Neural progenitor cell (in vitro differentiated cells): ENCODE results near the gene SLAMF9. TPM values are rescaled to one million over a fixed set of nuclear protein-coding genes. Genes with fewer than 3 reads are reported as not detected.
A peak's percentile ranks its signal among the peaks of the same experiment; 100 is the strongest.

Experiments used
- DNase-seq: peaks from one replicate; pipeline ENCODE4 v3.0.0-alpha.2; 2016; ENCODE audit warnings: low spot score
- H2AFZ ChIP-seq: fragments of 200-600 bp; sonication (generic); replicated peaks from 2 replicates; pipeline ENCODE4 v1.6.1; 2016; ENCODE audit warnings: antibody characterized with exemption
- H3F3A ChIP-seq: fragments of 200-600 bp; sonication (generic); 2 replicates; pipeline ENCODE4 v1.6.1; 2016; ENCODE audit warnings: antibody characterized with exemption, low read depth
- H3K27ac ChIP-seq: fragments of 200-600 bp; sonication (generic); 2 replicates; pipeline ENCODE4 v1.5.1; 2016; ENCODE audit warnings: mild to moderate bottlenecking
- H3K27me3 ChIP-seq: fragments of 200-600 bp; sonication (generic); 2 replicates; pipeline ENCODE4 v1.6.1; 2016; ENCODE audit warnings: mild to moderate bottlenecking, moderate library complexity
- H3K36me3 ChIP-seq: fragments of 200-600 bp; sonication (generic); 2 replicates; pipeline ENCODE4 v1.5.1; 2016
- H3K4me1 ChIP-seq: fragments of 200-600 bp; sonication (generic); 2 replicates; pipeline ENCODE4 v1.6.1; 2016; ENCODE audit warnings: mixed run types
- H3K4me2 ChIP-seq: fragments of 200-600 bp; sonication (generic); 2 replicates; pipeline ENCODE4 v1.6.1; 2016
- H3K4me3 ChIP-seq: fragments of 200-600 bp; sonication (generic); 2 replicates; pipeline ENCODE4 v1.5.1; 2016
- H3K79me2 ChIP-seq: fragments of 200-600 bp; sonication (generic); 2 replicates; pipeline ENCODE4 v1.6.1; 2016; ENCODE audit warnings: low read depth
- H3K9ac ChIP-seq: fragments of 200-600 bp; sonication (generic); 2 replicates; pipeline ENCODE4 v1.6.1; 2016
- H3K9me3 ChIP-seq: fragments of 200-600 bp; sonication (generic); 2 replicates; pipeline ENCODE4 v1.5.1; 2016; ENCODE audit warnings: low read depth
- H4K20me1 ChIP-seq: fragments of 200-600 bp; sonication (generic); 2 replicates; pipeline ENCODE4 v1.6.1; 2016; ENCODE audit warnings: low read depth
- H3K27ac Mint-ChIP-seq: 3 replicates; pipeline ENCODE4 v1.8.0; 2021; ENCODE audit warnings: mixed read lengths
- H3K27me3 Mint-ChIP-seq: 2 replicates; pipeline ENCODE4 v1.8.0; 2022; ENCODE audit warnings: low read depth, mild to moderate bottlenecking, inconsistent platforms, moderate library complexity, mixed read lengths; ENCODE audit not compliant: insufficient read depth
- H3K36me3 Mint-ChIP-seq: 3 replicates; pipeline ENCODE4 v1.8.0; 2021; ENCODE audit warnings: mixed read lengths
- H3K4me1 Mint-ChIP-seq: 3 replicates; pipeline ENCODE4 v1.8.0; 2021; ENCODE audit warnings: mixed read lengths
- H3K4me3 Mint-ChIP-seq: 3 replicates; pipeline ENCODE4 v1.8.0; 2021; ENCODE audit warnings: mild to moderate bottlenecking, moderate library complexity, mixed read lengths
- H3K9me3 Mint-ChIP-seq: 3 replicates; pipeline ENCODE4 v1.8.0; 2020; ENCODE audit warnings: mixed read lengths
- CTCF ChIP-seq: fragments of 200-600 bp; sonication (generic); IDR thresholded peaks from 2 replicates; pipeline ENCODE4 v1.5.1; 2017; ENCODE audit warnings: antibody characterized with exemption, mild to moderate bottlenecking
- EZH2 ChIP-seq: fragments of 200-600 bp; sonication (generic); IDR thresholded peaks from 2 replicates; pipeline ENCODE4 v1.6.1; 2017; ENCODE audit warnings: antibody characterized with exemption, mild to moderate bottlenecking, moderate library complexity
- EZH2phosphoT487 ChIP-seq: fragments of 200-600 bp; sonication (generic); IDR thresholded peaks from 2 replicates; pipeline ENCODE4 v1.6.1; 2017; ENCODE audit warnings: antibody characterized with exemption
- total RNA-seq: library from RNA; depleted of rRNA; stranded (reverse); fragments of >200 nt; gene quantifications from 2 replicates; pipeline ENCODE4 v1.2.3, GENCODE V29; 2015; ENCODE audit warnings: low replicate concordance

Gene SLAMF9
- total RNA-seq, 1 donor from 2014 or later: not detected

DNA sequence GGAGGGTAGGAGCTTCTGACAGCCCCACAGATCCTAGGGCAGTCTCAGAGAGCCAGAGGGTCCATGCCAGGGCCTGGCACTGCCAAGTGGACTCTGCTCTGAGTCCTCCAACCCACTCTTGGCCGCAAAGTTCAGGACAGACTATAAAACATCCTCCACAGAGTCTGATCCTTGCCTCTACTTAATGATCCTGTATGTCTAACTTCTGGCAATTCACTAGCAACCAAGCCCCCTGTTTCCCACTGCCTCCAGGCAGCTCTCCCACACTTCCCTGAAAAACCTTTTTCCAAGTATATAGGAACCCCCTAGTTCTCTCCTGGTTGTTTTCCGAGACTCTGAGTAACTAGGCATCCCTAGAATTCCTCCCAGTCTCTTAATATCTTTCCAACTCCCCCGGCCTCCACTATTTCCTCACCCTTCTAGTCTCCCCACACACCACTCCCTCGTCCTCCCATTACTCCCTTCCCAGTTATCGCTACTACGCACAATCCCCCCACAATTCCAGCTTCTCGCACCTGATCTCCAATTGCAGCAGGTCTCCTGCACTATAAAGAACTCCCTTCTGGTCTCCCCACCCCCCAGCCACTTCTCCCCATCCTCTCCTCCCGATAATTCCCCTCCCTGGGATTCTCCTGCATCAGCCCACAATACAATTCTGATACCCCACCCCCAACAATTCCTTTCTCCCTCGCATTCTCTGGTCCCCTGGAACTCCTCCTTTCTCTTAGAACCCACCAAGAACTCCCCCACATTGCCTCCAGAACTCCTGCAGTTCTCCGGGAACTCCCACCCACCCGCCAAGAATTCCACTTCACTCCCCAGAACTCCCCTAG, 9.2 kb downstream of the SLAMF9 start:
- no peak for TF ChIP-seq EZH2
- TF ChIP-seq CTCF: no peak
- TF ChIP-seq EZH2phosphoT487: no peak
- Histone ChIP-seq H3K4me2 (peak overlapping the region; percentile 94), H3K79me2 (peaks cover 21% of the 10 kb centered on the region), H3K4me3 (peak overlapping the region; percentile 80), H3K27me3 (no peaks in the 10 kb centered on the region), H4K20me1 (peaks cover 5% of the 10 kb centered on the region), H3K9me3 (no peaks in the 10 kb centered on the region), H3K27ac (no peak overlapping the region), H2AFZ (peak overlapping the region; percentile 11), H3K9ac (peak overlapping the region; percentile 1), H3K36me3 (no peaks in the 10 kb centered on the region), H3F3A (peaks cover 22% of the 10 kb centered on the region), H3K4me1 (peaks cover 55% of the 10 kb centered on the region)
- Mint-ChIP-seq H3K4me3 (peak overlapping the region; percentile 95), H3K4me1 (peaks cover 52% of the 10 kb centered on the region), H3K27ac (peak overlapping the region; percentile 85), H3K36me3 (peaks cover 9% of the 10 kb centered on the region), H3K27me3 (peaks cover 14% of the 10 kb centered on the region), H3K9me3 (no peaks in the 10 kb centered on the region)
- no peak for DNase-seq

- Mint-ChIP-seq H3K27me3 (peaks cover 11% of the 10 kb centered on the region), H3K4me1 (peaks cover 56% of the 10 kb centered on the region), H3K36me3 (peaks cover 13% of the 10 kb centered on the region), H3K9me3 (no peaks in the 10 kb centered on the region), H3K4me3 (peak overlapping the region; percentile 95), H3K27ac (no peak overlapping the region)
- no peak for TF ChIP-seq EZH2
- no peak for TF ChIP-seq CTCF
- TF ChIP-seq EZH2phosphoT487: no peak
- H3K4me1 ChIP-seq: peaks cover 55% of the 10 kb centered on the region
- no peak overlapping the region for H2AFZ ChIP-seq
- no peaks in the 10 kb centered on the region for H3K9me3 ChIP-seq
- peak overlapping the region; percentile 80 for H3K4me3 ChIP-seq
- no peak for DNase-seq
- no peak overlapping the region for H3K9ac ChIP-seq
- no peaks in the 10 kb centered on the region for H3K27me3 ChIP-seq
- H3K36me3 ChIP-seq: no peaks in the 10 kb centered on the region
- H3K4me2 ChIP-seq: peak overlapping the region; percentile 94
- peaks cover 21% of the 10 kb centered on the region for H3K79me2 ChIP-seq
- H3F3A ChIP-seq: peaks cover 22% of the 10 kb centered on the region
- peaks cover 5% of the 10 kb centered on the region for H4K20me1 ChIP-seq
- no peak overlapping the region for H3K27ac ChIP-seq
These were observed 10.0 kb downstream of the SLAMF9 start for GRCh38 chr1:159943908-159944622.

DNA sequence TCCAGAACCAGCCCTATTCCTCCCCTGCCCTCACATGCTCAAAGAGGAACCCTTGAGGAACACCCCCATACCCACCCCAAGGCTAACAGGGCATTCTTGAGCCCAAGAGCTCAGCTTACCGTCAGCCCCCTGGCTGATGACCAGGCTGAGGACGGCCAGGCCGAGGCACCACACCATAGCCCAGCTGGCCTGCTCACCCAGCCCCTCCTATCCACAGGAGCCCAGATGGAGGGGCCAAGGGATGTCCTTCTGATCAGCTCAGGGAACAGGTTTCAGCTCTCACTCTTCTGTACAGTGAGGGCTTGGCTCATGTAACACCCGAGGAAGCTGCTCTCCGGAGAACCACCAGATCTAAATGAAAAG, 10.8 kb downstream of the SLAMF9 start:
- Histone ChIP-seq H3K9me3 (no peaks in the 10 kb centered on the region), H3K27me3 (no peaks in the 10 kb centered on the region), H3K36me3 (no peaks in the 10 kb centered on the region), H3K79me2 (peaks cover 21% of the 10 kb centered on the region), H3K4me1 (peaks cover 58% of the 10 kb centered on the region), H3F3A (peaks cover 22% of the 10 kb centered on the region), H3K9ac (no peak overlapping the region), H3K4me3 (no peak overlapping the region), H2AFZ (no peak overlapping the region), H3K27ac (no peak overlapping the region), H3K4me2 (peak overlapping the region; percentile 13), H4K20me1 (peaks cover 5% of the 10 kb centered on the region)
- H3K4me3 Mint-ChIP-seq: peak overlapping the region; percentile 11
- H3K27ac Mint-ChIP-seq: no peak overlapping the region
- peaks cover 12% of the 10 kb centered on the region for H3K27me3 Mint-ChIP-seq
- H3K36me3 Mint-ChIP-seq: peaks cover 17% of the 10 kb centered on the region
- H3K9me3 Mint-ChIP-seq: no peaks in the 10 kb centered on the region
- TF ChIP-seq EZH2: no peak
- TF ChIP-seq CTCF: no peak
- no peak for TF ChIP-seq EZH2phosphoT487
- DNase-seq: no peak
- peaks cover 63% of the 10 kb centered on the region for H3K4me1 Mint-ChIP-seq
